SU-DHL-6 (cell line): ENCODE measurements around the gene OR10D3.
"Not testable (repeated sequence)": the region's sequence is repeated elsewhere in the genome, so short reads cannot be mapped to it uniquely, and the experiment has no call there.

Experiments used
- H2AFZ ChIP-seq: fragments of 200-600 bp; sonication (generic); 2 replicates; pipeline ENCODE4 v1.6.1; 2014; ENCODE audit warnings: low read depth, mild to moderate bottlenecking, moderate library complexity, mixed read lengths, antibody characterized with exemption, low read length; ENCODE audit not compliant: severe bottlenecking
- H3F3A ChIP-seq: fragments of 200-600 bp; shearing (Covaris generic); 2 replicates; pipeline ENCODE4 v1.6.0; 2016; ENCODE audit warnings: antibody characterized with exemption, mild to moderate bottlenecking; ENCODE audit not compliant: insufficient read depth
- H3K27ac ChIP-seq: fragments of 200-600 bp; sonication (generic); 2 replicates; pipeline ENCODE4 v1.5.1; 2016; ENCODE audit warnings: low read depth, mild to moderate bottlenecking, low read length, moderate library complexity, mixed read lengths
- H3K27me3 ChIP-seq: fragments of 200-600 bp; sonication (generic), shearing (Covaris generic); 2 replicates; pipeline ENCODE4 v1.6.0; 2014; ENCODE audit warnings: mild to moderate bottlenecking, low read length
- H3K36me3 ChIP-seq: fragments of 200-600 bp; sonication (generic); 2 replicates; pipeline ENCODE4 v1.6.1; 2014; ENCODE audit warnings: mild to moderate bottlenecking, low read length, mixed read lengths
- H3K4me2 ChIP-seq: fragments of 300-600, 200-600 bp; shearing (Covaris generic), sonication (generic); 2 replicates; pipeline ENCODE4 v1.6.0; 2014; ENCODE audit warnings: low read length, low read depth, mild to moderate bottlenecking; ENCODE audit not compliant: poor library complexity, severe bottlenecking
- H3K4me3 ChIP-seq: fragments of 200-600 bp; sonication (generic); 2 replicates; pipeline ENCODE4 v1.5.1; 2014; ENCODE audit warnings: antibody characterized with exemption, low read length, mild to moderate bottlenecking, mixed read lengths; ENCODE audit not compliant: insufficient read depth, poor library complexity, severe bottlenecking
- H3K79me2 ChIP-seq: fragments of 200-600 bp; sonication (generic); 2 replicates; pipeline ENCODE4 v1.6.1; 2014; ENCODE audit warnings: mild to moderate bottlenecking, low read length, moderate library complexity; ENCODE audit not compliant: insufficient read depth
- H3K9ac ChIP-seq: fragments of 200-600 bp; sonication (generic); 2 replicates; pipeline ENCODE4 v1.7.0; 2014; ENCODE audit warnings: mild to moderate bottlenecking, low read length
- H3K9me2 ChIP-seq: fragments of 200-600 bp; sonication (generic); replicated peaks from 2 replicates; pipeline ENCODE4 v1.6.1; 2014; ENCODE audit warnings: low read length; ENCODE audit not compliant: insufficient read depth
- H3K9me3 ChIP-seq: fragments of 200-600 bp; sonication (generic); 2 replicates; pipeline ENCODE4 v1.6.1; 2014; ENCODE audit warnings: low read length, mixed read lengths; ENCODE audit not compliant: insufficient read depth
- H4K20me1 ChIP-seq: fragments of 200-600 bp; sonication (generic); 2 replicates; pipeline ENCODE4 v1.6.1; 2014; ENCODE audit warnings: low read depth, mild to moderate bottlenecking, antibody characterized with exemption, low read length, moderate library complexity, mixed read lengths
- EZH2phosphoT487 ChIP-seq: fragments of 200-600 bp; sonication (generic), shearing (Covaris generic); conservative IDR thresholded peaks from 2 replicates; pipeline ENCODE4 v1.6.1; 2018; ENCODE audit warnings: mild to moderate bottlenecking, antibody characterized with exemption, low read length, moderate library complexity, mixed read lengths
- TF ChIP-seq, protein P1 (sequence below): fragments of 200-600 bp; sonication (generic); IDR thresholded peaks from one replicate; pipeline ENCODE4 v1.5.1; 2017; ENCODE audit warnings: antibody characterized with exemption, mild to moderate bottlenecking, low read length, moderate library complexity; ENCODE audit not compliant: insufficient read depth, poor library complexity, severe bottlenecking

Gene OR10D3

DNA sequence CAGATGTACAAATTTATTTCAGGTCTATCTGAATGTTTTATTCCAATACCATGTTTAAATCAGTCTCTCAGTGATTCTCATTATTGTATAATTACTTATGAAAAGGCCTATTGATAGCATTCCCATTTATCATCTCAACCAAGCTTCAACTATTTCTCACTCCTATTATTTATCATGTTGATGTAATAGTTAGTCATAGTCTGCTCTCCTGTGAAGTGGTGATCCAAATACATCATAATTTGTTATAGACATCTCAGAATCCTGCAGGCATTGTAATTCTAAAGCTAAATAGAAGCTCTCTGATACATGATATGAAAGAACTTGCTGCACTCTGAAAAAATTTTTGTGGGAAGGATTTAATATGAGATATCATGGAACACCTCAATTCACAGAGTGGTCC, 36.0 kb downstream of the OR10D3 start:
- H3K27ac ChIP-seq: no peak overlapping the region
- no peaks in the 10 kb centered on the region for H3F3A ChIP-seq
- no peak overlapping the region for H3K4me2 ChIP-seq
- no peaks in the 10 kb centered on the region for H4K20me1 ChIP-seq
- H3K36me3 ChIP-seq: no peaks in the 10 kb centered on the region
- no peaks in the 10 kb centered on the region for H3K27me3 ChIP-seq
- H3K9me2 ChIP-seq: no peaks in the 10 kb centered on the region
- H3K9ac ChIP-seq: no peak overlapping the region
- no peak overlapping the region for H3K4me3 ChIP-seq
- no peak overlapping the region for H2AFZ ChIP-seq
- no peaks in the 10 kb centered on the region for H3K9me3 ChIP-seq
- TF ChIP-seq EZH2phosphoT487: no peak
- TF ChIP-seq, protein P1, sequence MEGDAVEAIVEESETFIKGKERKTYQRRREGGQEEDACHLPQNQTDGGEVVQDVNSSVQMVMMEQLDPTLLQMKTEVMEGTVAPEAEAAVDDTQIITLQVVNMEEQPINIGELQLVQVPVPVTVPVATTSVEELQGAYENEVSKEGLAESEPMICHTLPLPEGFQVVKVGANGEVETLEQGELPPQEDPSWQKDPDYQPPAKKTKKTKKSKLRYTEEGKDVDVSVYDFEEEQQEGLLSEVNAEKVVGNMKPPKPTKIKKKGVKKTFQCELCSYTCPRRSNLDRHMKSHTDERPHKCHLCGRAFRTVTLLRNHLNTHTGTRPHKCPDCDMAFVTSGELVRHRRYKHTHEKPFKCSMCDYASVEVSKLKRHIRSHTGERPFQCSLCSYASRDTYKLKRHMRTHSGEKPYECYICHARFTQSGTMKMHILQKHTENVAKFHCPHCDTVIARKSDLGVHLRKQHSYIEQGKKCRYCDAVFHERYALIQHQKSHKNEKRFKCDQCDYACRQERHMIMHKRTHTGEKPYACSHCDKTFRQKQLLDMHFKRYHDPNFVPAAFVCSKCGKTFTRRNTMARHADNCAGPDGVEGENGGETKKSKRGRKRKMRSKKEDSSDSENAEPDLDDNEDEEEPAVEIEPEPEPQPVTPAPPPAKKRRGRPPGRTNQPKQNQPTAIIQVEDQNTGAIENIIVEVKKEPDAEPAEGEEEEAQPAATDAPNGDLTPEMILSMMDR: no peak
- no peaks in the 10 kb centered on the region for H3K79me2 ChIP-seq

DNA sequence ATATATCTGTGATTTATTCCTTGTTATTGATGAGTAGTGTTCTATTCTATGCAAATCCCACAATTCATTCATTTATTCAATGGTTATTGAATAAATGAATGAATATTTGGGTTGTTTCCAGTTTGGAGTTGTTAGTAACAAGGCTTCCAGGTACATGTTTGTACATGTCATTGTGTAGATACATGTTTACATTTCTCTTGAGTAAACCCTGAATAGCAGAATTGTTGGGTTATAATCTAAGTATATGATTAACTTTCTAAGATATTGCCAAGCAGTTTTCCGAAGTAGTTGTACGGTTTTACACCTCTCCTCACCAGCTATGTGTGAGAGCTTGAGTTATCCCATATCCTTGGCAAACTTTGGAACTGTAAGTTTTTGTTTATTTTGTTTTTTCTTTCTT, 39.3 kb downstream of the OR10D3 start:
- Histone ChIP-seq H4K20me1 (no peaks in the 10 kb centered on the region), H3K9me2 (no peaks in the 10 kb centered on the region), H3K27me3 (no peaks in the 10 kb centered on the region), H3K4me2 (no peak overlapping the region), H3K27ac (no peak overlapping the region), H3K36me3 (no peaks in the 10 kb centered on the region), H3K4me3 (no peak overlapping the region), H3F3A (no peaks in the 10 kb centered on the region), H3K9ac (no peak overlapping the region), H2AFZ (no peak overlapping the region), H3K9me3 (no peaks in the 10 kb centered on the region), H3K79me2 (no peaks in the 10 kb centered on the region)
- no peak for TF ChIP-seq EZH2phosphoT487
- TF ChIP-seq, protein P1: no peak

DNA sequence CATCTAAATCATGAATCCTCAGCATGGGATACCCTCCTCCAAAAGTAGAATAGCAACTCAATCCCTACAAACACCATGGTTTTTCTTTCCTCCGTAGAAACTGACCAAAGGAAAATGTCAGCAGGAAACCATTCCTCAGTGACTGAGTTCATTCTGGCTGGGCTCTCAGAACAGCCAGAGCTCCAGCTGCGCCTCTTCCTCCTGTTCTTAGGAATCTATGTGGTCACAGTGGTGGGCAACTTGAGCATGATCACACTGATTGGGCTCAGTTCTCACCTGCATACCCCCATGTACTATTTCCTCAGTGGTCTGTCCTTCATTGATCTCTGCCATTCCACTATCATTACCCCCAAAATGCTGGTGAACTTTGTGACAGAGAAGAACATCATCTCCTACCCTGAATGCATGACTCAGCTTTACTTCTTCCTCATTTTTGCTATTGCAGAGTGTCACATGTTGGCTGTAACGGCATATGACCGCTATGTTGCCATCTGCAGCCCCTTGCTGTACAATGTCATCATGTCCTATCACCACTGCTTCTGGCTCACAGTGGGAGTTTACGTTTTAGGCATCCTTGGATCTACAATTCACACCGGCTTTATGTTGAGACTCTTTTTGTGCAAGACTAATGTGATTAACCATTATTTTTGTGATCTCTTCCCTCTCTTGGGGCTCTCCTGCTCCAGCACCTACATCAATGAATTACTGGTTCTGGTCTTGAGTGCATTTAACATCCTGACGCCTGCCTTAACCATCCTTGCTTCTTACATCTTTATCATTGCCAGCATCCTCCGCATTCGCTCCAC, 41.7 kb downstream of the OR10D3 start:
- not testable (repeated sequence) for H3K9ac ChIP-seq, H3K4me2 ChIP-seq, H2AFZ ChIP-seq, H3K27me3 ChIP-seq, H4K20me1 ChIP-seq, H3K27ac ChIP-seq, H3K36me3 ChIP-seq, H3K9me2 ChIP-seq, H3F3A ChIP-seq, H3K9me3 ChIP-seq, H3K4me3 ChIP-seq, H3K79me2 ChIP-seq

DNA sequence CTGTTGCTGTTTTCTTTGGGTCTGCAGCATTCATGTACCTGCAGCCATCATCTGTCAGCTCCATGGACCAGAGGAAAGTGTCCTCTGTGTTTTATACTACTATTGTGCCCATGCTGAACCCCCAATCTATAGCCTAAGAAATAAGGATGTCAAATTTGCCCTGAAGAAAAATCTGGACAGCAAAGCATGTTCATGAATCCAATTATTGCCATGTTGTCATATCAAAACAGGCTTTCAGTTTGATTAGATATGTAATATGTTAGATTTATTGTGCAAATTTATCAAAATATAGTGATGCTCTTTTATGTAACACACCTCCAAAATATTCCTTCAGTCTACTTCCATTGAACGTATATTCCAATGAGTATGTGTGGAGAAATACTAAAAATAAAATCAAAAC, 42.3 kb downstream of the OR10D3 start:
- H3K9ac ChIP-seq: no peak overlapping the region
- no peaks in the 10 kb centered on the region for H3K9me3 ChIP-seq
- no peak overlapping the region for H3K4me2 ChIP-seq
- no peaks in the 10 kb centered on the region for H3F3A ChIP-seq
- H3K36me3 ChIP-seq: no peaks in the 10 kb centered on the region
- no peaks in the 10 kb centered on the region for H3K79me2 ChIP-seq
- H2AFZ ChIP-seq: no peak overlapping the region
- no peaks in the 10 kb centered on the region for H3K27me3 ChIP-seq
- no peaks in the 10 kb centered on the region for H3K9me2 ChIP-seq
- TF ChIP-seq EZH2phosphoT487: no peak
- TF ChIP-seq, protein P1: no peak
- H3K27ac ChIP-seq: no peak overlapping the region
- no peaks in the 10 kb centered on the region for H4K20me1 ChIP-seq
- H3K4me3 ChIP-seq: no peak overlapping the region
